NCI-H1417 (cell line): ENCODE data around the gene KLF3.

Experiments used
- DNase-seq, 3 experiments: peaks; one replicate each; lab custom pipeline; 2025; lab: John Stamatoyannopoulos, UW

KLF3 gene

GRCh38 chr4:38656111-38656510, 7.9 kb upstream of the KLF3 start:
- no peak for DNase-seq

GRCh38 chr4:38659346-38659745, 4.7 kb upstream of the KLF3 start:
- no peak for DNase-seq

GRCh38 chr4:38660838-38661237, 3.2 kb upstream of the KLF3 start:
- no peak for DNase-seq

GRCh38 chr4:38661371-38661770, 2.6 kb upstream of the KLF3 start:
- DNase-seq: no peak

- peak in 2 of 3 experiments; percentile 30 to 66 for DNase-seq
These were observed 1.4 kb upstream of the KLF3 start for GRCh38 chr4:38662522-38663089.

GRCh38 chr4:38663090-38663800, 754 bp upstream of the KLF3 start:
- DNase-seq: peak in 2 of 3 experiments; percentile 76 to 87

- peak; percentile 75 to 84 (median 78) for DNase-seq
These were observed 855 bp downstream of the KLF3 start for GRCh38 chr4:38664706-38665401.

- peak in 2 of 3 experiments; percentile 24 to 43 for DNase-seq
These were observed 1.8 kb downstream of the KLF3 start for GRCh38 chr4:38665551-38666411.

GRCh38 chr4:38666766-38667084, 2.7 kb downstream of the KLF3 start:
- no peak for DNase-seq

GRCh38 chr4:38667085-38667893, 3.3 kb downstream of the KLF3 start:
- DNase-seq: peak; percentile 48 to 94 (median 77)

GRCh38 chr4:38668203-38668971, 4.4 kb downstream of the KLF3 start:
- peak in 1 of 3 experiments; percentile 8 for DNase-seq

GRCh38 chr4:38669208-38669607, 5.2 kb downstream of the KLF3 start:
- DNase-seq: no peak

GRCh38 chr4:38670109-38670901, 6.3 kb downstream of the KLF3 start:
- DNase-seq: peak in 1 of 3 experiments; percentile 5

- DNase-seq: peak in 1 of 3 experiments; percentile 19
These were observed 7.1 kb downstream of the KLF3 start for GRCh38 chr4:38670939-38671591.

GRCh38 chr4:38671592-38671940, 7.6 kb downstream of the KLF3 start:
- no peak for DNase-seq

GRCh38 chr4:38672074-38672396, 8.0 kb downstream of the KLF3 start:
- DNase-seq: peak in 1 of 3 experiments; percentile 59

GRCh38 chr4:38672397-38673129, 8.6 kb downstream of the KLF3 start:
- DNase-seq: no peak

GRCh38 chr4:38673130-38673978, 9.4 kb downstream of the KLF3 start:
- peak in 2 of 3 experiments; percentile 11 to 48 for DNase-seq
